Skin epidermis (tissue), 12 donors: ENCODE data around the gene MAGI1.
"Not testable (repeated sequence)": the region's sequence is repeated elsewhere in the genome, so short reads cannot be mapped to it uniquely, and the experiment has no call there.

Experiments used
- H3K27ac ChIP-seq, 21 experiments: fragments of 200-600 bp; sonication (generic) in 11 of 21; one replicate each; pipeline ENCODE4 v1.5.0; 2020; ENCODE audit warnings: mild to moderate bottlenecking in 3 of 21, inconsistent platforms in 2 of 21, moderate library complexity in 2 of 21
- H3K4me3 ChIP-seq, 7 experiments: fragments of 200-600 bp; sonication (generic) in 2 of 7; one replicate each; pipeline ENCODE4 v1.5.0; 2020; ENCODE audit warnings: inconsistent platforms in 2 of 7, mild to moderate bottlenecking in 2 of 7, moderate library complexity in 1 of 7

The MAGI1 gene

GRCh38 chr3:66038726-66039589 is at the start of gene MAGI1:
TSS of gene MAGI1 (minus strand) at chr3:66038918. CDS start at chr3:66038308, 610 bp downstream.
- Histone ChIP-seq H3K27ac (peak within 1 kb of the TSS; percentile 28 to 89 (median 80)), H3K4me3 (peak within 1 kb of the TSS; percentile 49 to 73 (median 68))

- Histone ChIP-seq H3K4me3 (no peak overlapping the region), H3K27ac (no peak overlapping the region)
Measured at GRCh38 chr3:66083784-66084213, 45.1 kb upstream of the MAGI1 start.

DNA sequence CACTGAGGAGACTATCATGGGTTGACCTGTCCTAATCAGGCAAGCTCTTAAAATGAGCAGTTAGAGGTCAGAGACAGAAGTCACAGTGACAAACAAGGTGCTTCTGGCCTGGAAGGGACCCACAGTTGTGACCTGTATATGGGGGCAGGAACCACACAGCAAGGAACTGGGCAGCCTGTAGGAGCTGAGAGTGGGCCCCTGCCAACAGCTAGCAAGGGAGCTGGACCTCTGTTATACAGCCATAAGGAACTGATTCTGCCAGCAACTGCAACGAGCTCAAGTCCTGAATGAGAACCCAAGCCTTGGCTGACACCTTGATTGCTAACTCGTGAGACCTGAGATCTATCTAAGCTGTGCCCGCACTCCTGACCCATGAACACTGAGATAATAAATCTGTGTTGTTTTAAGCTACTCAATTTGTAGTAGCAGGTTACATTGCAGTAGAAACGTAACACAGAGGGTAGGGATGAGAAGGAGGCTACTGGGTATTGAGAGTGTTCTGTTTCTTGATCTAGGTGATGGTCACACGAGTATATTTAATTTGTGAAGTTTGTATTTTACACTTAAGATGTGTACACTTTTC is 44.5 kb upstream of the MAGI1 start:
- H3K27ac ChIP-seq = no peak overlapping the region
- no peak overlapping the region for H3K4me3 ChIP-seq

- H3K27ac ChIP-seq = no peak overlapping the region
- H3K4me3 ChIP-seq = no peak overlapping the region
Measured at GRCh38 chr3:66082679-66083078, 44.0 kb upstream of the MAGI1 start.

GRCh38 chr3:66080167-66080566 is 41.4 kb upstream of the MAGI1 start:
- Histone ChIP-seq H3K27ac (no peak overlapping the region), H3K4me3 (no peak overlapping the region)

GRCh38 chr3:66077973-66078372 is 39.3 kb upstream of the MAGI1 start:
- Histone ChIP-seq H3K27ac (no peak overlapping the region), H3K4me3 (no peak overlapping the region)

DNA sequence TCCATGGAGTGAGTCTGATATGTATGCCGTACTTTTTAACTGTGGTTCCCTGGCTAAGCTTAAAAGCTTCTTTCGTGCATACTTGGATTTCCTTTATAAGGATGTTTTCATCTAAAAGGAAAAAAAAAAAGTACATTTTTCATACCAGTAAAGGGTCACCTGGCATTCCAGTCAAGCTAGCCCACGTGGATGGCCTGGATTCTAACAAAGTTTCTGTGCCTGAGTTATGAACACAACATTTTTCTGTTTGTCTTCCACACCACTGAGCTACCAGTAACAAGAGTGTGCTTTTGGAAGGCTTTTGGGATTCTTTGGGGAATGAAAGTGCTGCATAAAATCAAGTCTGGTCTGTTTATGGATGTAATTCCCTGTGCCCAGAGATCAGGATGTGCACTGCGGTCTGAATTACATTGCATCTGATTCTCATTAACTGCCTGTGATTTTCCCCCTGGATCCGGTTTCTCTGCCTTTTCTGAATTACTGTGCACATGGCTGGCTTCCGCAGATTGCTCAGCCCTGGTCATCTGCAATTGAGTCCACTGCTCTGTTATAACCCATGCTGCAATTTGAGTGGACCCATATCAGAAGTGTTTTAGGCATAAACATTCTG is 38.2 kb upstream of the MAGI1 start:
- H3K4me3 ChIP-seq = no peak overlapping the region

DNA sequence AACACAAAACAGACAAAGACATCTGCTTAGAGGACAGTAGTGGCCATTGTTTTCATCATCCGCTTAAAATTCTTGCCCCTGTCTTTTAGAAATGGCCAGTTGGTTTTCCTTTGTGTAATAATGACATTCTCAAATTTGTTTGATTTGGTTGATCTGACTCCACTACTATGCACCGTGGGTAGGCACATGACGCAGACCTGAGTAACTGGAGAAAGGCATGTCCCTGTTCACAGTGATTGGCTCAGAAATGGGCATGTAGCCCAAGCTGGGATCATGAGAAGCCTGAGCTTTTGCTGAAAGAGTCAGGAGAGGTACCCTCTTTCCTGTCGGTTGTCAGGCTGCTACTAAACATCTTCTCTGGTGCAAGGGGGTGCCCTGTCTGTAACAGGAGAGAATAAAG is 36.6 kb upstream of the MAGI1 start:
- H3K27ac ChIP-seq = no peak overlapping the region
- H3K4me3 ChIP-seq = no peak overlapping the region

More for the DNA sequence above, 38.2 kb upstream of the MAGI1 start:
- no peak overlapping the region for H3K27ac ChIP-seq

DNA sequence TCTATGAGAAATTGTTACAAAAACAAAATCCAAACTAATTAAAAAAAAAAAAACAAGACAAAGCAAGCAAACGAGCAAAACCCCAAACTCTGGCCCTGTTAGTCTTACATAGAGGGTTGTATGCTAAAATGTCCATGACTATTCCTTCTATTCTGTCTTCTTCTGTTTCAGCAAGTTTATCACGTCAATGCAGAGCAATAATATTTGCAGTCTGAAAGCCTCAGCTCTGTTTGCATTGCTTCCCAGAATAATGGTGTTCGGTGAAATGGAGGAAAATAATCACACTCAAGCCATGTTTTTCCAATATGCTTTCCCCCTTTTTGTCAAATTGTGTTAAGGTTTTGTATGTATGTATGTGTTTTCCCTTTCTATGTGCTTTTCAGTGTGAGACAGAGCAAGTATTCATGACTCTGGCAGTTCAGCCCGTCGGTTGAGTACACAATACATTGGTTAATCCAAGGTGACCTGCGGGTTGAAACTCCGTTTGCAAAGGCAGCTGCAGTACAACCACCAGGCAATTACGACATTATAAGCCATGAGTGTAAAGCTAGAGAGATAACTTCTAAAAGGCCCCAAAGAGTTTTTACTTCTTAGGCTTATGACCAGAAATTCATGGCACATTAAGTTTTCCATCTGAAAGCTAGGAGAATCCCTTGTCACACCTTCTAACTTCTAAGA is 34.9 kb upstream of the MAGI1 start:
- Histone ChIP-seq H3K4me3 (no peak overlapping the region), H3K27ac (no peak overlapping the region)

DNA sequence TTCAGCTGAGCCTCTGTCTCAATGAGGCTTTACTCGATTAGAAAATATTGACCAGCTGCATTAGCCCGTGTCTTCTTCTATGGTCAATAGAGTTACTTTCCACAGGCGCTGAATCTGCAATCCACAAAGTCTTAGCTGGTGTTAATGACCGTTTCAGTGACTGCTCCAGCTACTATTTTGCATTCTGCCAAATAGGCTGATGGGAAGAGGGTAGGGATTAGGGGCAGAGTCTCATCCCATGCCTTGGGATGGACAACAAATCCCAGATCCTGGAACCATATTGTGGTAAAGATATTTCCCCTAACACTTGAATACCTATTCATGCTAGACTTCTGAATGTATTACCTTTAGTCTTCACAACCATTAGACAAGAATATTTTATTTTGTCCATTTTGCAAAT is 29.5 kb upstream of the MAGI1 start:
- Histone ChIP-seq H3K27ac (no peak overlapping the region), H3K4me3 (no peak overlapping the region)

DNA sequence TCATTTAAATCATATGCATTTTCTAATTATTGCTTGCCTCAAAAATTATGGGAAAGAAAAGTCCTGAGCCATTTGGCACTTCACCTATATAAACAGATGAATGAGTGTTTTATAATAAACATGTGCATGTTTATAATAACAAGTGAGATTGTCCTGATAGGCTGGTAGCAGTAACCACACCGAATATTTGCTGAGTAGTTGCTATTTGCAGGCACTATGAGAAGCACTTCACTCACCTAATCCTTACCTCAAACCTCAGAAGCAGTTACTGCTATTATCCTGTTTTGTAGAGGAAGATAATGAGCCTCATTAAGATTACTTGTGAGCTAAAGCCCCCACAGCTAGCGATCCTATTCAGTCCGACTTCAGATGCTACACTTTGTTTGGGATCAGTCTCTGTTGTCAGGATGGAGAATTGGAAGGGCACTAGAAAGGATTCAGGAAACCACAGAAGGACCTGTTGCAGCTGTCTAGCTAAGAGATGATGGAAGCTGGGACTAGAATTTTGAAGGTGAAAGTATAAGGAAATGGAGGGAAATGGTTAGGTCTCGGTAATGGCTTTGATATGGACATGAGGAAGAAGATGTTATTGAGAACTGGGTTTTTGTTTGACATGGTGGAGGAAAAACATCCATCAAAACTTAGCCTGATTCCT is 28.4 kb upstream of the MAGI1 start:
- H3K4me3 ChIP-seq = no peak overlapping the region

DNA sequence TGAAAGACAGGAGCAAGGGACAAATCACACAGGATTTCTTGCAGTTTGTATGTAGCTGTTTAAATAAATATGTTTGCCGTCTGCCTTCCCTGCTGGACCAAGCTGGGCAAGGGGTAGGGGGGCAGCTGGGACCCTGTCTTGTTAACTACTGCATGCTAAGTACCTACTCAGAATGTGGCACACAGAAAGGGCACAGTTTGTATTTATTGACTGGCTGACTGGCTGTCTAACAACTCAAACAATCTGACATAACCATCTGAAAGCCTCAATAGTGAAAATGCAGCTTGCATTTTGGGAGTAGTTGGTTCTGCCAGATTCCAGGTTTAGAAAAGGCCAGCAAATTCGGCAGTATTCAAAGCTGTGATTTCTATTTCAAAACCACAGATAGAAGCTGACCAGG is 16.6 kb upstream of the MAGI1 start:
- H3K27ac ChIP-seq = no peak overlapping the region
- H3K4me3 ChIP-seq = no peak overlapping the region

More for the DNA sequence above, 28.4 kb upstream of the MAGI1 start:
- H3K27ac ChIP-seq = no peak overlapping the region

DNA sequence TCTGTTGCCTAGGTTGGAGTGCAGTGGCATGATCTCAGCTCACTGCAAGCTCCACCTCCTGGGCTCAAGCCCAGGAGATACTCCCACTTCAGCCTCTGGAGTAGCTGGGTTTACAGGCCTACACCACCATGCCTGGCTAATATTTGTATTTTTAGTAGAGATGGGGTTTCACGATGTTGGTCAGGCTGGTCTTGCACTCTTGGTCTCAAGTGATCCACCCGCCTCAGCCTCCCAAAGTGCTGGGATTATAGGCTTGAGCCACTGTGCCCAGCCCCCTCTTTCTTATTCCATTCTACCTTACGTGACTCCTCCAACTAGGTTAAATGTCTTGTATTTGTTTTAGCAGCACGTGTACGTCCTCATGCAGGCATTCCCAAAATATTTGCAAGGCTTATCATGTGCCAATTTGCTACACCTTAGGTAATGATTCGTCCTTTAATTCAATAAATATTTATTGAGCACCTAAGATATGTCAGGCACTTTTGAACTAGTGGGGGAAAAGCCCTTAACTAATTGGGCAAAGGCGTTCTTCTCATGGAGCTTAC is 14.9 kb upstream of the MAGI1 start:
- Histone ChIP-seq H3K27ac (no peak overlapping the region), H3K4me3 (no peak overlapping the region)

DNA sequence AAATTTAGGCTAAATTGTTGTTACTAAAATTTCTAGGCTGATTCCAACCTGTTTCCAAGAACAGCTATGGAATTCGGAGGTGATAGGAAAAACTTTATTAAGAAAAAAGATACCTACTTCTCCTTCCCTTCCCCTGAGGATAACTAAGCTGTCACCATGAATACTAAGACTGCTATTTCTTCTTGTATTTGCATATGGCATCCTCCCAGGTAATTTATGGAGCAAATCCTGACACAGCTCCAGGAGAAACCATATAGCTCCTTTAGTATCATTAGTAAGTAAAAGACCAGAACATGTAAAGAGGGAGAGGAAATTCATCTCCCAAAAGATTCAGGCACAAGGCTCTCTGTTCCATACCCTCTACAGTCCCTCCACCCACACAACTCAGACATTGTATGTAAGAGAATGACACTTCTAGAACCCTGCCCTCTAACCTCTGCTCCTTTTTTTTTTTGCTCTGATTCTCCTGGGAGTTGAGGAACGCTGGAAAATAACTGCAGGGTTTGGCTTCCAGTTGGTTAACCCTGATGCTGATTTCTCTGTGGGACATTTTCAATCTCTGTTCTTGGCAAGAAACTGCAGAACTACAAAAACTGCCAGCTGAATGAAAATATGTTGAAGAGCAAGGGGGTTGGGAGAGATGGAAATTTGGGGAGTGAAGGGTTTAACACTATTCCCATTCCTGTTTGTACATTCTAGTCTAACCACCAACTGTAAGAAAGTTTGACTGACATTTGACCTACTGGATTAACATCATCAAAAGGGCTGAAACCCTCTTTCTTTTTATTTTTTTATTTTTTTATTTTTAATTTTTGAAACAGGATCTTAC is 14.2 kb upstream of the MAGI1 start:
- Histone ChIP-seq H3K27ac (no peak overlapping the region), H3K4me3 (no peak overlapping the region)

- H3K27ac ChIP-seq = no peak overlapping the region
- H3K4me3 ChIP-seq = no peak overlapping the region
Measured at GRCh38 chr3:66050821-66051220, 12.1 kb upstream of the MAGI1 start.

GRCh38 chr3:66048051-66048395 is 9.3 kb upstream of the MAGI1 start:
- Histone ChIP-seq H3K4me3 (no peak overlapping the region), H3K27ac (no peak overlapping the region)

GRCh38 chr3:66047311-66048050 is 8.8 kb upstream of the MAGI1 start:
- Histone ChIP-seq H3K4me3 (no peak overlapping the region), H3K27ac (no peak overlapping the region)

- not testable (repeated sequence) for H3K27ac ChIP-seq, H3K4me3 ChIP-seq
Measured at GRCh38 chr3:66046321-66046720, 7.6 kb upstream of the MAGI1 start.
